H9 (cell line): ENCODE measurements around the gene AANAT. TPM values are rescaled to one million over a fixed set of nuclear protein-coding genes. Genes with fewer than 3 reads are reported as not detected.

Experiments used
- DNase-seq: peaks from one replicate; pipeline ENCODE4 v3.0.0-alpha.2; 2017
- H2AFZ ChIP-seq: one replicate; pipeline ENCODE4 v1.6.1; 2013; ENCODE audit warnings: mild to moderate bottlenecking, low read length, control low read depth, moderate library complexity
- H2AK5ac ChIP-seq: 2 replicates; pipeline ENCODE4 v1.6.1; 2013; ENCODE audit warnings: low read length, control low read depth, mixed read lengths; ENCODE audit not compliant: insufficient read length
- H2BK120ac ChIP-seq: one replicate; pipeline ENCODE4 v1.6.1; 2013; ENCODE audit warnings: low read depth, mild to moderate bottlenecking, low read length, control low read depth, inconsistent platforms; ENCODE audit not compliant: poor library complexity, severe bottlenecking
- H2BK12ac ChIP-seq: 2 replicates; pipeline ENCODE4 v1.6.1; 2013; ENCODE audit warnings: low read length, control low read depth, mixed read lengths, low read depth; ENCODE audit not compliant: insufficient read length
- H2BK15ac ChIP-seq: 2 replicates; pipeline ENCODE4 v1.6.1; 2013; ENCODE audit warnings: low read depth, low read length, control low read depth
- H2BK20ac ChIP-seq: one replicate; pipeline ENCODE4 v1.6.1; 2013; ENCODE audit warnings: low read depth, mild to moderate bottlenecking, low read length, control low read depth, inconsistent platforms; ENCODE audit not compliant: poor library complexity, severe bottlenecking
- H2BK5ac ChIP-seq: 2 replicates; pipeline ENCODE4 v1.6.1; 2013; ENCODE audit warnings: low read length, control low read depth, mixed read lengths; ENCODE audit not compliant: insufficient read length
- H3K14ac ChIP-seq: 2 replicates; pipeline ENCODE4 v1.6.1; 2013; ENCODE audit warnings: low read length, control low read depth; ENCODE audit not compliant: insufficient read depth
- H3K18ac ChIP-seq: 2 replicates; pipeline ENCODE4 v1.6.1; 2013; ENCODE audit warnings: low read depth, mild to moderate bottlenecking, mixed read lengths, low read length, control low read depth; ENCODE audit not compliant: insufficient read length
- H3K23ac ChIP-seq: 2 replicates; pipeline ENCODE4 v1.6.1; 2013; ENCODE audit warnings: low read length, control low read depth, mixed read lengths, low read depth; ENCODE audit not compliant: insufficient read length
- H3K23me2 ChIP-seq: 2 replicates; pipeline ENCODE4 v1.6.1; 2013; ENCODE audit warnings: low read depth, mild to moderate bottlenecking, mixed read lengths, low read length, control low read depth; ENCODE audit not compliant: insufficient read length, poor library complexity, severe bottlenecking
- H3K27ac ChIP-seq: 2 replicates; pipeline ENCODE4 v1.5.1; 2013; ENCODE audit warnings: low read length, control low read depth, mixed read lengths, low read depth; ENCODE audit not compliant: insufficient read length
- H3K27me3 ChIP-seq: 2 replicates; pipeline ENCODE4 v1.6.1; 2013; ENCODE audit warnings: low read length, control low read depth, inconsistent platforms; ENCODE audit not compliant: insufficient read depth
- H3K4ac ChIP-seq: 2 replicates; pipeline ENCODE4 v1.6.1; 2013; ENCODE audit warnings: low read depth, mild to moderate bottlenecking, control low read depth, inconsistent platforms, low read length, moderate library complexity
- H3K4me1 ChIP-seq: 2 replicates; pipeline ENCODE4 v1.6.1; 2013; ENCODE audit warnings: low read length, control low read depth, inconsistent platforms; ENCODE audit not compliant: insufficient read depth
- H3K4me2 ChIP-seq: 2 replicates; pipeline ENCODE4 v1.6.1; 2013; ENCODE audit warnings: low read length, control low read depth, mixed read lengths; ENCODE audit not compliant: insufficient read length, insufficient read depth
- H3K56ac ChIP-seq: 2 replicates; pipeline ENCODE4 v1.6.1; 2013; ENCODE audit warnings: low read depth, mild to moderate bottlenecking, mixed read lengths, low read length, control low read depth; ENCODE audit not compliant: insufficient read length
- H3K79me1 ChIP-seq: 2 replicates; pipeline ENCODE4 v1.6.1; 2013; ENCODE audit warnings: low read depth, mild to moderate bottlenecking, moderate library complexity, low read length, control low read depth, inconsistent platforms; ENCODE audit not compliant: insufficient read depth, poor library complexity, severe bottlenecking
- H3K79me2 ChIP-seq: 2 replicates; pipeline ENCODE4 v1.6.1; 2013; ENCODE audit warnings: low read length, control low read depth, inconsistent platforms; ENCODE audit not compliant: insufficient read depth
- H3K9ac ChIP-seq: 2 replicates; pipeline ENCODE4 v1.6.1; 2013; ENCODE audit warnings: low read length, control low read depth, mixed read lengths; ENCODE audit not compliant: insufficient read length; ENCODE audit errors: extremely low read depth
- H3K9me3 ChIP-seq: one replicate; pipeline ENCODE4 v1.6.1; 2013; ENCODE audit warnings: low read depth, low read length, inconsistent platforms; ENCODE audit not compliant: control insufficient read depth
- H3T11ph ChIP-seq: one replicate; pipeline ENCODE4 v1.6.1; 2013; ENCODE audit warnings: mild to moderate bottlenecking, low read length, control low read depth, inconsistent platforms
- H4K20me1 ChIP-seq: one replicate; pipeline ENCODE4 v1.6.1; 2013; ENCODE audit not compliant: control insufficient read depth, insufficient read length, insufficient read depth
- H4K5ac ChIP-seq: 2 replicates; pipeline ENCODE4 v1.6.1; 2013; ENCODE audit warnings: low read depth, mild to moderate bottlenecking, mixed read lengths, low read length, control low read depth; ENCODE audit not compliant: insufficient read length
- H4K8ac ChIP-seq: replicated peaks from 2 replicates; pipeline ENCODE4 v1.6.1; 2013; ENCODE audit warnings: low read length, control low read depth, mixed read lengths, low read depth; ENCODE audit not compliant: insufficient read length
- H4K91ac ChIP-seq: 2 replicates; pipeline ENCODE4 v1.6.1; 2013; ENCODE audit warnings: low read depth, mild to moderate bottlenecking, moderate library complexity, mixed read lengths, low read length, control low read depth; ENCODE audit not compliant: insufficient read length
- H3K27ac Mint-ChIP-seq, 3 experiments: 2 replicates in 2 of 3; 3 replicates in 1 of 3; pipeline ENCODE4 v1.8.0; 2020 to 2021; ENCODE audit warnings: mixed read lengths in 3 of 3, mild to moderate bottlenecking in 1 of 3, moderate library complexity in 1 of 3
- H3K27me3 Mint-ChIP-seq: 2 replicates; pipeline ENCODE4 v1.8.0; 2021; ENCODE audit warnings: low read depth, mild to moderate bottlenecking, moderate library complexity, mixed read lengths
- H3K36me3 Mint-ChIP-seq, 3 experiments: 2 replicates in 2 of 3; 3 replicates in 1 of 3; pipeline ENCODE4 v1.8.0; 2020 to 2021; ENCODE audit warnings: low read depth in 3 of 3, mixed read lengths in 3 of 3; ENCODE audit not compliant: insufficient read depth in 1 of 3
- H3K4me1 Mint-ChIP-seq, 2 experiments: 2 replicates each; pipeline ENCODE4 v1.8.0; 2020; ENCODE audit warnings: mixed read lengths in 2 of 2
- H3K4me3 Mint-ChIP-seq, 2 experiments: 2 replicates in 1 of 2; 3 replicates in 1 of 2; pipeline ENCODE4 v1.8.0; 2020 to 2021; ENCODE audit warnings: mild to moderate bottlenecking in 2 of 2, mixed read lengths in 2 of 2, moderate library complexity in 1 of 2
- H3K9me3 Mint-ChIP-seq, 2 experiments: 2 replicates in 1 of 2; 3 replicates in 1 of 2; pipeline ENCODE4 v1.8.0; 2020; ENCODE audit warnings: mild to moderate bottlenecking in 2 of 2, mixed read lengths in 2 of 2, moderate library complexity in 1 of 2
- CTCF ChIP-seq: fragments of 200-600 bp; sonication (generic); conservative IDR thresholded peaks from 3 replicates; pipeline ENCODE4 v1.8.0; 2021; ENCODE audit warnings: antibody characterized with exemption, mild to moderate bottlenecking
- WGBS: extraction: QIAGEN DNeasy Blood & Tissue Kit; methylation state at CpG from one replicate; pipeline ENCODE4 v1.1.7; 2013; ENCODE audit warnings: missing lambda C conversion rate, low lambda C conversion rate, mixed read lengths; ENCODE audit not compliant: insufficient read length; ENCODE audit errors: extremely low coverage; 5-methylcytosine and 5-hydroxymethylcytosine counted together
- total RNA-seq: library from RNA; stranded (reverse); gene quantifications from 2 replicates; pipeline ENCODE4 v1.2.1, GENCODE V29; 2021

The AANAT gene
- total RNA-seq, 1 experiment from 2014 or later: 0.55 TPM

GRCh38 chr17:76474238-76474637, 6.8 kb downstream of the AANAT start:
- H4K5ac ChIP-seq: no peak overlapping the region
- no peak overlapping the region for H2BK20ac ChIP-seq
- H4K20me1 ChIP-seq: no peaks in the 10 kb centered on the region
- no peaks in the 10 kb centered on the region for H3K27me3 ChIP-seq
- H3K14ac ChIP-seq: no peak overlapping the region
- H3K4me1 ChIP-seq: no peaks in the 10 kb centered on the region
- no peaks in the 10 kb centered on the region for H3K79me1 ChIP-seq
- H3K23me2 ChIP-seq: no peaks in the 10 kb centered on the region
- H3K27ac ChIP-seq: no peak overlapping the region
- no peaks in the 10 kb centered on the region for H3K79me2 ChIP-seq
- no peak overlapping the region for H3K4me2 ChIP-seq
- TF ChIP-seq CTCF: no peak
- H3K18ac ChIP-seq: no peak overlapping the region
- no peaks in the 10 kb centered on the region for H3K4me1 Mint-ChIP-seq
- H3K36me3 Mint-ChIP-seq: peaks cover 4 to 27% (median 5%) of the 10 kb centered on the region in 3 experiments; a peak in 5 of 7 replicates
- no peak overlapping the region for H2AK5ac ChIP-seq
- H3K23ac ChIP-seq: no peak overlapping the region
- no CpG with 5 or more reads among the region's 14 CpGs for WGBS
- no peaks in the 10 kb centered on the region for H3K27me3 Mint-ChIP-seq
- H2BK15ac ChIP-seq: no peak overlapping the region
- no peaks in the 10 kb centered on the region for H3K9me3 ChIP-seq
- DNase-seq: no peak
- no peak overlapping the region for H3K9ac ChIP-seq
- no peak overlapping the region for H4K8ac ChIP-seq
- no peak overlapping the region for H3T11ph ChIP-seq
- no peak overlapping the region for H2AFZ ChIP-seq
- H2BK120ac ChIP-seq: no peak overlapping the region
- H3K4ac ChIP-seq: no peak overlapping the region
- H3K27ac Mint-ChIP-seq: no peak overlapping the region
- H3K9me3 Mint-ChIP-seq: no peaks in the 10 kb centered on the region; a peak in 1 of 5 replicates
- H2BK5ac ChIP-seq: no peak overlapping the region
- no peak overlapping the region for H4K91ac ChIP-seq
- no peak overlapping the region for H2BK12ac ChIP-seq
- H3K56ac ChIP-seq: no peak overlapping the region
- H3K4me3 Mint-ChIP-seq: no peak overlapping the region
